ENCODE data around the gene SLC22A1. TPM values are rescaled to one million over a fixed set of nuclear protein-coding genes. Genes with fewer than 3 reads are reported as not detected.
"Not testable (repeated sequence)": the region's sequence is repeated elsewhere in the genome, so short reads cannot be mapped to it uniquely, and the experiment has no call there.

Gene SLC22A1
- total and polyA plus RNA-seq, 2 of the 13 experiments (the other 11 are each of a cell fraction or from before 2014, with no cell fraction given) = 0.80 to 0.87 TPM

DNA sequence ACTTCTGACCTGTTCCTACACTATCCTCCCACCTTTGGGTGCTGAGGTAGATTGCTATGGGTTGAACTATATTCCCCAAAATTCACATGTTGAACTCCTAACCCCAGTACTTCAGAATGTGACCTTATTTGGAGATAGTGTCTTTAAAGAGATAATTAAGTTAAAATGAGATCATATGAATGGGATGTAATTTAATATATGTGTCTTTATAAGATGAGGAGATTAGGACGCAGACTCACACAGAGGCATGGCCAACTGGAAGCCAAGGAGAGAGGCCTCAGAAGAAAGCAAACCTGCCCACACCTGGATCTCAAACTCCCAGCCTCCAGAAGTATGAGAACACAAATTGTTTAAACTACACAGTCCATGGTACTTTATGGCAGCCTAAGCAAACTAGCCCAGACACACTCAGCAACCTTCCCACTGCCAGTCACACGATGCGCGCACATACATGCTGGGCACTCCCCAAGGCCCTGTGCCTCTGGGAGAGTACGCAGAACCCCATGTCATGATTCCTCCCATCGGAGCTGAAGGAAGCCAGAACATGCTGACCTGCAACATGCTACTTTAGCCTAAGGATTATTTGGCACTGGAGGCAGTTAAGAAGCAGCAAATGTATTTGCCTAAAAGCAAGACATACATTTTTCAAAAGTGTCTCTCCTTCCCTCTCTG lies 8.9 kb upstream of the SLC22A1 start (continued):
- TF ChIP-seq, protein P1, sequence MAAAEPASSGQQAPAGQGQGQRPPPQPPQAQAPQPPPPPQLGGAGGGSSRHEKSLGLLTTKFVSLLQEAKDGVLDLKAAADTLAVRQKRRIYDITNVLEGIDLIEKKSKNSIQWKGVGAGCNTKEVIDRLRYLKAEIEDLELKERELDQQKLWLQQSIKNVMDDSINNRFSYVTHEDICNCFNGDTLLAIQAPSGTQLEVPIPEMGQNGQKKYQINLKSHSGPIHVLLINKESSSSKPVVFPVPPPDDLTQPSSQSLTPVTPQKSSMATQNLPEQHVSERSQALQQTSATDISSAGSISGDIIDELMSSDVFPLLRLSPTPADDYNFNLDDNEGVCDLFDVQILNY (CRISPR knock-in tag; conservative IDR thresholded peaks at IDR 0.05) = no peak
- no peak for TF ChIP-seq SSRP1 (CRISPR knock-in tag; IDR thresholded peaks at IDR 0.05)

DNA sequence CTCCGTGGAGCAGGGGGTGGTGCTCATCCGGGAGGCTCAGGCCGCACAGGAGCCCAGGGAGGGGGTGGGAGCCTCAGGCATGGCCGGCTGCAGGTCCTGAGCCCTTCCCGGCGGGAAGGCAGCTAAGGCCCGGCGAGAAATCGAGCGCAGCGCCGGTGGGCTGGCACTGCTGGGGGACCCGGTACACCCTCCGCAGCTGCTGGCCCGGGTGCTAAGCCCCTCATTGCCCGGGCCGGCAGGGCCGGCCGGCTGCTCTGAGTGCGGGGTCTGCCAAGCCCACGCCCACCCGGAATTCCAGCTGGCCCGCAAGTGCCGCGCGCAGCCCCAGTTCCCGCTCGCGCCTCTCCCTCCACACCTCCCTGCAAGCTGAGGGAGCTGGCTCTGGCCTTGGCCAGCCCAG lies 7.1 kb upstream of the SLC22A1 start:
- BruUV-seq (replicated peaks); intact Hi-C loops (cut with micrococcal nuclease; ENCODE audit: unreplicated experiment); H2AFZ ChIP-seq (ENCODE audit: low read length); H3K4me2 ChIP-seq (ENCODE audit: low read depth, low read length); DNase-seq (ENCODE audit: low spot score); in situ Hi-C loops (cut with HindIII; ENCODE audit: extremely low pct_ligation_motif_present, low pct_unique_long_range_greater_than_20kb); ATAC-seq; H3K9me3 ChIP-seq (ENCODE audit: low read length); H3K4me3 ChIP-seq (replicated peaks in 1 of 3; ENCODE audit: insufficient read depth in 1 of 3, low read depth in 2 of 3, low read length in 3 of 3); H3K79me2 ChIP-seq (ENCODE audit: insufficient read depth, low read length); H3K36me3 ChIP-seq (replicated peaks in 1 of 2; ENCODE audit: control insufficient read depth in 1 of 2, insufficient read depth in 2 of 2, low read length in 2 of 2); H3K9ac ChIP-seq (ENCODE audit: insufficient read depth, low read depth, low read length); FAIRE-seq; CTCF ChIA-PET (ENCODE audit: low intra/inter-chr PET ratio, low total read pairs); H4K20me1 ChIP-seq (ENCODE audit: insufficient read depth, low read length); H3K27ac ChIP-seq (ENCODE audit: extremely low read length, insufficient read depth, low read length); H3K27me3 ChIP-seq (ENCODE audit: control insufficient read depth in 1 of 2, insufficient read depth in 2 of 2, low read length in 2 of 2); POLR2A ChIA-PET: not testable (repeated sequence)
- WGBS (ENCODE audit: low lambda C conversion rate) = 97% methylated on average over 11 of the region's 29 CpGs
- H3K4me1 ChIP-seq (ENCODE audit: insufficient read depth, low read length) = peaks cover 23% of the 10 kb centered on the region

DNA sequence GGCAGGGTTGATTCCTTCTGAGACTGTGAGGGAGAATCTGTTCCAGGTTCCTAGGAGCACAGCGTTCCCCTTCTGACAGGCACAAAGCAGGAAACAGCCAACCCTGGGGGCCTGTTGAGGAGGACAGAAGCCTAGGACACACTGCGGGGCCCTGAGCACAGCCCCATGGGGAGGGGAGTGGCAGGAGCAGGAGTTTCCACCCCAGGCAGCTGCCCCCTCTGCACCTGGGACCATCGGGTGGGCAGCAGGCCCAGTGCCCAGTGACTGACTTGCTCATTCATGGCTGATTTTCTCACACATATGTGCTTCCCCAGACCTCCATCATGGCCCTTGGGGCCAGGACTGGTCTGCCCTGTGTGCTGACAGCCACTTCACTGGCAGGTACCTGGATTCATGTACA lies 6.2 kb upstream of the SLC22A1 start:
- Histone ChIP-seq H3K27ac (ENCODE audit: extremely low read length, insufficient read depth, low read length) (no peak overlapping the region), H3K4me3 (replicated peaks in 1 of 3; ENCODE audit: insufficient read depth in 1 of 3, low read depth in 2 of 3, low read length in 3 of 3) (no peak overlapping the region), H3K4me1 (ENCODE audit: insufficient read depth, low read length) (peaks cover 23% of the 10 kb centered on the region), H3K4me2 (ENCODE audit: low read depth, low read length) (no peak overlapping the region), H4K20me1 (ENCODE audit: insufficient read depth, low read length) (no peaks in the 10 kb centered on the region), H3K79me2 (ENCODE audit: insufficient read depth, low read length) (no peaks in the 10 kb centered on the region), H3K27me3 (ENCODE audit: control insufficient read depth in 1 of 2, insufficient read depth in 2 of 2, low read length in 2 of 2) (no peaks in the 10 kb centered on the region), H3K9me3 (ENCODE audit: low read length) (no peaks in the 10 kb centered on the region), H2AFZ (ENCODE audit: low read length) (no peak overlapping the region), H3K9ac (ENCODE audit: insufficient read depth, low read depth, low read length) (no peak overlapping the region), H3K36me3 (replicated peaks in 1 of 2; ENCODE audit: control insufficient read depth in 1 of 2, insufficient read depth in 2 of 2, low read length in 2 of 2) (no peaks in the 10 kb centered on the region)
- ChIA-PET POLR2A (no interaction called here), CTCF (ENCODE audit: low intra/inter-chr PET ratio, low total read pairs) (no interaction called here)
- DNase-seq (ENCODE audit: low spot score) (no peak), ATAC-seq (no peak), FAIRE-seq (no peak)
- WGBS (ENCODE audit: low lambda C conversion rate) = 94% methylated on average over 2 of the region's 3 CpGs
- in situ Hi-C loops (cut with HindIII; ENCODE audit: extremely low pct_ligation_motif_present, low pct_unique_long_range_greater_than_20kb) = no loop called here
- BruUV-seq (replicated peaks) = no TSS peak
- TF ChIP-seq ZNF274 (CRISPR knock-in tag; IDR thresholded peaks at IDR 0.05) (0 out of 2 replicates have a peak, but pooled peaks have one; percentile 26), FOXK1 (CRISPR knock-in tag; IDR thresholded peaks at IDR 0.05; ENCODE audit: borderline replicate concordance, low read depth) (no peak)
- intact Hi-C loops (cut with micrococcal nuclease; ENCODE audit: unreplicated experiment) = no loop called here

Data from HepG2 (cell line).